Osteoblast (primary cell): Measurements from ENCODE around the gene RHOD. TPM values are rescaled to one million over a fixed set of nuclear protein-coding genes. Genes with fewer than 3 reads are reported as not detected.

Source experiments
- DNase-seq: peaks from one replicate; pipeline ENCODE4 v3.0.0; 2011; ENCODE audit warnings: low spot score, mixed read lengths; ENCODE audit not compliant: insufficient read length; ENCODE audit errors: missing footprints
- H2AFZ ChIP-seq: 2 replicates; pipeline ENCODE4 v1.6.0; 2011; ENCODE audit warnings: mild to moderate bottlenecking, low read length
- H3K27ac ChIP-seq: 2 replicates; pipeline ENCODE4 v1.5.1; 2011; ENCODE audit warnings: mild to moderate bottlenecking, low read depth, low read length, moderate library complexity
- H3K27me3 ChIP-seq: 2 replicates; pipeline ENCODE4 v1.6.0; 2012; ENCODE audit warnings: mild to moderate bottlenecking, control low read depth, inconsistent platforms, low read length, moderate library complexity; ENCODE audit not compliant: insufficient read depth
- H3K36me3 ChIP-seq: 2 replicates; pipeline ENCODE4 v1.5.1; 2011; ENCODE audit warnings: mild to moderate bottlenecking, low read length, control low read depth, moderate library complexity; ENCODE audit not compliant: insufficient read depth
- H3K4me1 ChIP-seq: 2 replicates; pipeline ENCODE4 v1.5.1; 2011; ENCODE audit warnings: mild to moderate bottlenecking, low read length, control low read depth, moderate library complexity; ENCODE audit not compliant: insufficient read depth
- H3K4me2 ChIP-seq: 2 replicates; pipeline ENCODE4 v1.6.0; 2011; ENCODE audit warnings: mild to moderate bottlenecking, low read length; ENCODE audit not compliant: insufficient read depth
- H3K4me3 ChIP-seq: fragments of 200-600 bp; sonication (generic); 3 replicates; pipeline ENCODE4 v1.5.1; 2012; ENCODE audit warnings: mild to moderate bottlenecking, low read length, inconsistent platforms; ENCODE audit not compliant: insufficient read depth
- H3K79me2 ChIP-seq: 2 replicates; pipeline ENCODE4 v1.6.0; 2012; ENCODE audit warnings: mild to moderate bottlenecking, low read length, control low read depth, inconsistent platforms; ENCODE audit not compliant: insufficient read depth
- H3K9me3 ChIP-seq: 2 replicates; pipeline ENCODE4 v1.5.1; 2011; ENCODE audit warnings: low read depth, low read length, control low read depth
- H4K20me1 ChIP-seq: 2 replicates; pipeline ENCODE4 v1.6.0; 2012; ENCODE audit warnings: mild to moderate bottlenecking, low read length, control low read depth; ENCODE audit not compliant: insufficient read depth
- total RNA-seq: library from RNA; depleted of rRNA; stranded (reverse); fragments of >200 nt; gene quantifications from 2 replicates; pipeline ENCODE4 v1.2.3, GENCODE V29; 2012
- TF ChIP-seq, protein P1 (sequence below): IDR thresholded peaks from 2 replicates; pipeline ENCODE4 v1.5.1; 2011; ENCODE audit warnings: mild to moderate bottlenecking, low read depth, low read length, moderate library complexity; ENCODE audit errors: extremely low read depth

RHOD gene
- total RNA-seq, 1 donor = 27.5 TPM

DNA sequence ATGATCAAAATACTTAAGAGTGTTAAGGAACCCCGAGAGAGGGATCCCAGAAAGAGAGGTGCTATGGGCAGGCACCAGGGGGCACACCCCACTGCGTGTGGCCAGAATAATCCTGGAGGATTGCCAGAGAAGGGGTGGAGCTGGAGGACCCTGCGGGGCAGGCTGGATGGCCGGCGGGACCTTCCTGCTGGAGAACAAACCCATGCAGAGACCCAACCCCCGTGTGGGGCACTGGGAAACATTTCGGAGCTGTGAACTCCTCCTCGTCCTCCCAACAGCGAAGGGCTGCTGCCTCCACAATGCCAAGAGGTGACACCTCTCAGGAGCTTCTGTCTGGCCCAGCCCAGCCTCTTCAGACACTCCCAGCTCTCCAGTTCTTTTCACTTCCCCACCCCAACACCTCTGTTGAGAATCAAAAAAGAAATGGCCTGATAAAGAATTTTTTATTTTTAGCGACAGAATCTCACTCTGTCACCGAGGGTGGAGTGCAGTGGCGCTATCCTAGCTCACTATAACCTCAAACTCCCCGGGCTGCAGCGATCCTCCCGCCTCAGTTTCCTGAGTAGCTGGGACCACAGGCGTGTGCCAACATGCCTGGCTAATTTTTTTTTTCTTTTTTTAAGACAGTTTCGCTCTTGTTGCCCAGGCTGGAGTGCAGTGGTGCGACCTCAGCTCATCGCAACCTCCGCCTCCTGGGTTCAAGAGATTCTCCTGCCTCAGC is 25.6 kb downstream of the RHOD start:
- peak overlapping the region; percentile 71 for H3K4me2 ChIP-seq

DNA sequence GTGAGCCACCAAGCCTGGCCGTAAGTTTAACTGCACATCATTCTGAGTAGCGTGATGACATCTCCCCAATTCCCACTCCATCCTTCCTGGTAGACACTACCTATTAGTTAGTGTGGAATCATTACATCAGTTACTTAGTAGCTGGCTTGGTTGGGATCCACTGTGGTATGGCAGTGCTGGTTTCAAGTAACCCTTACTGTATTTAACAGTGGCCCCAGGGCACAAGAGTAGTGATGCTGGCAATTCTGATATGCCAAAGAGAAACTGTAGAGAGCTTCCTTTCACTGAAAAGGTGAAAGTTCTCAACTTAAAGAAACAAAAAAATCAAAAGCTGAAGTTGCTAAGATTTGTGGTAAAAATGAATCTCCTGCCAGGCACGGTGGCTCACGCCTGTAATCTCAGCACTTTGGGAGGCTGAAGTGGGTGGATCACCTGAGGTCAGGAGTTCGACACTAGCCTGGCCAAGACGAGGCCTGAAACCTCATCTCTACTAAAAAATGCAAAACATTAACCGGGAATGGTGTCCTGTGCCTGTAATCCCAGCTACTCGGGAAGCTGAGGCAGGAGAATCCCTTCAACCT is 27.2 kb downstream of the RHOD start:
- Histone ChIP-seq H2AFZ (no peak overlapping the region), H3K36me3 (no peaks in the 10 kb centered on the region), H3K4me3 (no peak overlapping the region), H3K27ac (no peak overlapping the region), H3K79me2 (no peaks in the 10 kb centered on the region), H3K4me1 (peaks cover 8% of the 10 kb centered on the region), H3K9me3 (no peaks in the 10 kb centered on the region), H3K27me3 (no peaks in the 10 kb centered on the region), H3K4me2 (no peak overlapping the region), H4K20me1 (no peaks in the 10 kb centered on the region)
- peak; percentile 26 for DNase-seq
- TF ChIP-seq, protein P1, sequence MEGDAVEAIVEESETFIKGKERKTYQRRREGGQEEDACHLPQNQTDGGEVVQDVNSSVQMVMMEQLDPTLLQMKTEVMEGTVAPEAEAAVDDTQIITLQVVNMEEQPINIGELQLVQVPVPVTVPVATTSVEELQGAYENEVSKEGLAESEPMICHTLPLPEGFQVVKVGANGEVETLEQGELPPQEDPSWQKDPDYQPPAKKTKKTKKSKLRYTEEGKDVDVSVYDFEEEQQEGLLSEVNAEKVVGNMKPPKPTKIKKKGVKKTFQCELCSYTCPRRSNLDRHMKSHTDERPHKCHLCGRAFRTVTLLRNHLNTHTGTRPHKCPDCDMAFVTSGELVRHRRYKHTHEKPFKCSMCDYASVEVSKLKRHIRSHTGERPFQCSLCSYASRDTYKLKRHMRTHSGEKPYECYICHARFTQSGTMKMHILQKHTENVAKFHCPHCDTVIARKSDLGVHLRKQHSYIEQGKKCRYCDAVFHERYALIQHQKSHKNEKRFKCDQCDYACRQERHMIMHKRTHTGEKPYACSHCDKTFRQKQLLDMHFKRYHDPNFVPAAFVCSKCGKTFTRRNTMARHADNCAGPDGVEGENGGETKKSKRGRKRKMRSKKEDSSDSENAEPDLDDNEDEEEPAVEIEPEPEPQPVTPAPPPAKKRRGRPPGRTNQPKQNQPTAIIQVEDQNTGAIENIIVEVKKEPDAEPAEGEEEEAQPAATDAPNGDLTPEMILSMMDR = no peak

More for the DNA sequence above, 25.6 kb downstream of the RHOD start:
- peak overlapping the region; percentile 62 for H2AFZ ChIP-seq
- peak; percentile 39 for DNase-seq
- no peak overlapping the region for H3K27ac ChIP-seq
- TF ChIP-seq, protein P1 = no peak
- H3K79me2 ChIP-seq = no peaks in the 10 kb centered on the region
- no peaks in the 10 kb centered on the region for H3K9me3 ChIP-seq
- H3K27me3 ChIP-seq = no peaks in the 10 kb centered on the region
- peak overlapping the region; percentile 37 for H3K4me3 ChIP-seq
- H3K4me1 ChIP-seq = peaks cover 16% of the 10 kb centered on the region
- H3K36me3 ChIP-seq = no peaks in the 10 kb centered on the region
- no peaks in the 10 kb centered on the region for H4K20me1 ChIP-seq

DNA sequence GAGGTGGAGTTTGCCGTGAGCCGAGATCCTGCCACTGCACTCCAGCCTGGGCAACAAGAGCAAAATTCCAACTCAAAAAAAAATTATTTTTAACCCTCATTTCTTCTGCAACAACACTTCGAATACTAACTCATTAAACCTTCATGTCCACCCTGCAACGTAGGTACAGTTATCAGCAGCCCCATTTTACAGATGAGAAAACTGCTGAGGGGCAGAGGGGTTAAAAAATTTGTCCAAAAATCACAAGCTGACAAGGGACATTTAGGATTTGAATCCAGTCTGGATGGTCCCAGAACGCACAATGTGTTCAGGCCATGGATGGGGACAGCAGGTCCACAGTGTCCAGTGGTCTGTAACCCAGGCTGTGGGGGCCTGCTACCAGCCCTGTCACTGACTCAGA is 29.0 kb downstream of the RHOD start:
- Histone ChIP-seq H3K9me3 (no peaks in the 10 kb centered on the region), H3K79me2 (no peaks in the 10 kb centered on the region), H2AFZ (no peak overlapping the region), H3K27ac (no peak overlapping the region), H3K4me1 (peaks cover 8% of the 10 kb centered on the region), H3K27me3 (no peaks in the 10 kb centered on the region), H4K20me1 (no peaks in the 10 kb centered on the region), H3K4me2 (no peak overlapping the region), H3K36me3 (no peaks in the 10 kb centered on the region), H3K4me3 (no peak overlapping the region)
- TF ChIP-seq, protein P1 = no peak
- peak; percentile 77 for DNase-seq

DNA sequence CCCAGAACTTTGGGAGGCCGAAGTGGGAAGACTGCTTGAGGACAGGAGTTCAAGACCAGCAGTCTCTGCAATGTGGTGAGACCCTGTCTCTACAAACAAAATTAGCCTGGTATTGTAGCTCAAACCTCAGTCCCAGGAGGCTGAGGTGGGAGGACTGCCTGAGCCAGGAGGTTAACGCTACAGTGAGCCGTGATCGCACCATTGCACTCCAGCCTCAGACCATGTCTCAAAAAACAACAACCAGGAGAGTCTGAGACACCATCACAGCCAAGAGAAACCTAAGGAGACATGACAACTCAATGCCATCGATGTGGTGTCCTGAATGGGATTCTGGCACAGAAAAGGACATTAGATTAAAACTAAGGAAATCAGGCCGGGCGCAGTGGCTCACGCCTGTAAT is 34.1 kb downstream of the RHOD start:
- H3K27me3 ChIP-seq = no peaks in the 10 kb centered on the region
- H3K4me1 ChIP-seq = no peaks in the 10 kb centered on the region
- no peak overlapping the region for H3K27ac ChIP-seq
- no peaks in the 10 kb centered on the region for H3K79me2 ChIP-seq
- peak; percentile 6 for DNase-seq
- H3K4me2 ChIP-seq = no peak overlapping the region
- no peaks in the 10 kb centered on the region for H3K9me3 ChIP-seq
- H3K4me3 ChIP-seq = no peak overlapping the region
- no peak overlapping the region for H2AFZ ChIP-seq
- no peaks in the 10 kb centered on the region for H3K36me3 ChIP-seq
- H4K20me1 ChIP-seq = no peaks in the 10 kb centered on the region
- TF ChIP-seq, protein P1 = no peak
